A673 (cell line): ENCODE data around the gene YARS2. TPM values are rescaled to one million over a fixed set of nuclear protein-coding genes. Genes with fewer than 3 reads are reported as not detected.

Source experiments
- BruUV-seq: library from RNA; stranded (reverse); fragments of 400-500 nt; replicated peaks from 2 replicates; lab custom pipeline; 2021; lab: Mats Ljungman, UMichigan
- CTCF ChIA-PET: fragments of 300-600 bp; sonication (Branson Sonifier 250); formaldehyde crosslinking; loops from one replicate; lab custom pipeline; 2022; ENCODE audit warnings: antibody characterized with exemption; lab: Charles Lee
- POLR2A ChIA-PET: fragments of 300-600 bp; sonication (Branson Sonifier 250); formaldehyde crosslinking; loops from one replicate; lab custom pipeline; 2022; ENCODE audit warnings: antibody characterized with exemption; ENCODE audit not compliant: low non-redundant PET; lab: Charles Lee
- DNase-seq: peaks from one replicate; pipeline ENCODE4 v3.0.0-alpha.2; 2015; ENCODE audit warnings: low spot score
- H3K27ac ChIP-seq: fragments of 200-600 bp; sonication (generic); 2 replicates; pipeline ENCODE4 v1.5.1; 2016; ENCODE audit warnings: mixed run types, low read depth, mild to moderate bottlenecking, mixed read lengths, antibody characterized with exemption, low read length; ENCODE audit not compliant: poor library complexity, severe bottlenecking
- H3K27me3 ChIP-seq: fragments of 200-600 bp; sonication (generic); replicated peaks from 2 replicates; pipeline ENCODE4 v1.6.1; 2017; ENCODE audit warnings: mixed run types, low read depth, mild to moderate bottlenecking, mixed read lengths, antibody characterized with exemption, low read length; ENCODE audit not compliant: insufficient read depth, poor library complexity
- H3K36me3 ChIP-seq: fragments of 200-600 bp; sonication (generic); 2 replicates; pipeline ENCODE4 v1.6.1; 2016; ENCODE audit warnings: mixed run types, mild to moderate bottlenecking, mixed read lengths, antibody characterized with exemption, low read length; ENCODE audit not compliant: insufficient read depth, poor library complexity, severe bottlenecking
- H3K4me1 ChIP-seq: fragments of 200-600 bp; sonication (generic); 2 replicates; pipeline ENCODE4 v1.6.1; 2017; ENCODE audit warnings: mixed run types, mild to moderate bottlenecking, mixed read lengths, antibody characterized with exemption, low read length; ENCODE audit not compliant: insufficient read depth, poor library complexity, severe bottlenecking
- H3K4me3 ChIP-seq: fragments of 200-600 bp; sonication (generic); 2 replicates; pipeline ENCODE4 v1.5.1; 2016; ENCODE audit warnings: low read depth, mixed run types, mild to moderate bottlenecking, mixed read lengths, low read length; ENCODE audit not compliant: poor library complexity, severe bottlenecking
- H3K9me3 ChIP-seq: fragments of 200-600 bp; sonication (generic); 2 replicates; pipeline ENCODE4 v1.6.1; 2016; ENCODE audit warnings: mixed run types, low read depth, mild to moderate bottlenecking, mixed read lengths, antibody characterized with exemption, low read length; ENCODE audit not compliant: poor library complexity, severe bottlenecking
- CTCF ChIP-seq: fragments of 300-800, 200-600 bp; sonication (generic); conservative IDR thresholded peaks from 2 replicates; pipeline ENCODE4 v1.5.1; 2017; ENCODE audit warnings: low read depth, mild to moderate bottlenecking, antibody characterized with exemption, low read length, moderate library complexity, mixed read lengths
- EZH2 ChIP-seq: fragments of 200-600 bp; sonication (generic); IDR thresholded peaks from 2 replicates; pipeline ENCODE4 v1.6.1; 2017; ENCODE audit warnings: borderline replicate concordance, low read depth, mild to moderate bottlenecking, mixed read lengths, antibody characterized with exemption, low read length; ENCODE audit not compliant: poor library complexity, severe bottlenecking
- intact Hi-C: fragments of 100-400 bp; cut with micrococcal nuclease; formaldehyde crosslinking; loops from one replicate; pipeline ENCODE4 v1.10.0; 2022; ENCODE audit not compliant: unreplicated experiment
- total RNA-seq: library from RNA; stranded (reverse); gene quantifications from 2 replicates; pipeline ENCODE4 v1.2.3, GENCODE V29; 2021

YARS2 gene
- total RNA-seq, 1 experiment from 2014 or later = 29.4 TPM

GRCh38 chr12:32761716-32762115 is 6.0 kb upstream of the YARS2 start:
- no peak overlapping the region for H3K4me3 ChIP-seq
- H3K27me3 ChIP-seq = peaks cover 12% of the 10 kb centered on the region
- no peak overlapping the region for H3K27ac ChIP-seq
- no TSS peak for BruUV-seq
- ChIA-PET CTCF (no interaction called here), POLR2A (no interaction called here)
- TF ChIP-seq EZH2 (no peak), CTCF (no peak)
- H3K4me1 ChIP-seq = no peaks in the 10 kb centered on the region
- H3K9me3 ChIP-seq = no peaks in the 10 kb centered on the region
- no peaks in the 10 kb centered on the region for H3K36me3 ChIP-seq
- DNase-seq = no peak
- intact Hi-C loops = no loop called here

- TF ChIP-seq CTCF (no peak), EZH2 (no peak)
- Histone ChIP-seq H3K27me3 (peaks cover 7% of the 10 kb centered on the region), H3K4me3 (no peak overlapping the region), H3K4me1 (no peaks in the 10 kb centered on the region), H3K27ac (no peak overlapping the region), H3K9me3 (no peaks in the 10 kb centered on the region), H3K36me3 (peaks cover 18% of the 10 kb centered on the region)
- no TSS peak for BruUV-seq
- intact Hi-C loops = no loop called here
- POLR2A ChIA-PET = no interaction called here
- CTCF ChIA-PET = interaction anchor here (2.2 kb wide), 1 partner anchor 1265 kb away, joined by 7 read pairs; the partner anchor contains the start of gene ALG10
- no peak for DNase-seq
These were observed 1.5 kb upstream of the YARS2 start for GRCh38 chr12:32757157-32757556.

- CTCF ChIA-PET = interaction anchor here (1.4 to 2.2 kb wide), 2 partner anchors 163 to 1265 kb away, joined by 7 to 10 read pairs; partner anchors contain the start of gene ALG10
- Histone ChIP-seq H3K36me3 (peaks cover 23% of the 10 kb centered on the region), H3K4me1 (no peaks in the 10 kb centered on the region), H3K4me3 (peak overlapping the region; percentile 65), H3K27ac (peak overlapping the region; percentile 87), H3K9me3 (no peaks in the 10 kb centered on the region), H3K27me3 (peaks cover 7% of the 10 kb centered on the region)
- no peak for DNase-seq
- TF ChIP-seq EZH2 = no peak
- intact Hi-C loops = loop anchor here (1.0 kb wide), 1 partner anchor 163 kb away; no protein-coding TSS in a partner anchor
- POLR2A ChIA-PET = no interaction called here
- BruUV-seq = no TSS peak
These were observed 874 bp upstream of the YARS2 start for GRCh38 chr12:32756476-32757066.
